H1 (cell line): ENCODE data around the gene SRGAP2C. TPM values are rescaled to one million over a fixed set of nuclear protein-coding genes. Genes with fewer than 3 reads are reported as not detected.
"Not testable (repeated sequence)": the region's sequence is repeated elsewhere in the genome, so short reads cannot be mapped to it uniquely, and the experiment has no call there.

Experiments used
- CTCF ChIA-PET: fragments of 300-600 bp; sonication (Branson Sonifier 250); formaldehyde crosslinking; loops from one replicate; lab custom pipeline; 2021; ENCODE audit not compliant: partially characterized antibody; lab: Charles Lee
- POLR2A ChIA-PET: fragments of 300-600 bp; sonication (Branson Sonifier 250); formaldehyde crosslinking; loops from one replicate; lab custom pipeline; 2021; ENCODE audit warnings: inconsistent platforms; ENCODE audit not compliant: partially characterized antibody; lab: Charles Lee
- DNase-seq, 2 experiments: peaks; one replicate each; pipeline versions ENCODE4 v3.0.0 to v3.0.0-alpha.2; 2010 to 2022; ENCODE audit warnings: low spot score in 2 of 2, low read depth in 1 of 2, mixed read lengths in 1 of 2
- FAIRE-seq: peaks from 2 replicates; lab custom pipeline; 2011; peaks lifted over from hg19 to GRCh38; lab: Jason Lieb, UNC
- H2AFZ ChIP-seq: 2 replicates; pipeline ENCODE4 v1.8.1; 2012; ENCODE audit warnings: low read length, inconsistent platforms
- H2AK5ac ChIP-seq: 2 replicates; pipeline ENCODE4 v1.6.1; 2013; ENCODE audit warnings: low read depth, low read length
- H2BK120ac ChIP-seq: replicated peaks from 2 replicates; pipeline ENCODE3; 2013; ENCODE audit warnings: low read depth, low read length, inconsistent platforms
- H2BK12ac ChIP-seq: 2 replicates; pipeline ENCODE4 v1.6.1; 2013; ENCODE audit warnings: low read depth, low read length
- H2BK15ac ChIP-seq: 2 replicates; pipeline ENCODE4 v1.6.1; 2013; ENCODE audit warnings: low read length
- H2BK20ac ChIP-seq: 2 replicates; pipeline ENCODE4 v1.6.1; 2013; ENCODE audit warnings: low read length
- H2BK5ac ChIP-seq: 2 replicates; pipeline ENCODE4 v1.6.1; 2013; ENCODE audit warnings: low read depth, low read length
- H3K14ac ChIP-seq: 2 replicates; pipeline ENCODE4 v1.6.1; 2013; ENCODE audit warnings: inconsistent platforms; ENCODE audit not compliant: insufficient read length
- H3K18ac ChIP-seq: 2 replicates; pipeline ENCODE4 v1.6.1; 2013; ENCODE audit warnings: low read length; ENCODE audit errors: extremely low read depth
- H3K23ac ChIP-seq: 2 replicates; pipeline ENCODE4 v1.6.1; 2013; ENCODE audit warnings: inconsistent platforms; ENCODE audit not compliant: insufficient read length
- H3K23me2 ChIP-seq: 2 replicates; pipeline ENCODE4 v1.6.1; 2013; ENCODE audit warnings: low read depth, low read length
- H3K27ac ChIP-seq: 2 replicates; pipeline ENCODE4 v1.6.1; 2011; ENCODE audit warnings: low read depth, low read length, inconsistent platforms
- H3K27me3 ChIP-seq, 4 experiments: replicated peaks in 1 of 4; 1 replicate in 1 of 4; 2 replicates in 3 of 4; pipeline versions ENCODE4 v1.6.1 to v1.8.1; 2011 to 2013; ENCODE audit warnings: low read length in 3 of 4, mild to moderate bottlenecking in 3 of 4, inconsistent platforms in 2 of 4, mixed read lengths in 2 of 4, moderate library complexity in 1 of 4; ENCODE audit not compliant: control insufficient read depth in 3 of 4, insufficient read depth in 3 of 4; ENCODE audit errors: extremely low read depth in 1 of 4
- H3K36me3 ChIP-seq, 4 experiments: 2 replicates each; pipeline versions ENCODE4 v1.6.1 to v1.8.1; 2011 to 2013; ENCODE audit warnings: mild to moderate bottlenecking in 4 of 4, low read length in 3 of 4, moderate library complexity in 2 of 4, control low read depth in 1 of 4, inconsistent platforms in 1 of 4; ENCODE audit not compliant: insufficient read depth in 4 of 4, control insufficient read depth in 2 of 4
- H3K4ac ChIP-seq: replicated peaks from 2 replicates; pipeline ENCODE3; 2013; ENCODE audit warnings: low read length, low read depth, mixed read lengths, inconsistent platforms; ENCODE audit not compliant: insufficient read length
- H3K4me1 ChIP-seq, 4 experiments: replicated peaks in 1 of 4; 1 replicate in 1 of 4; 2 replicates in 3 of 4; pipeline versions ENCODE4 v1.6.1 to v1.8.1; 2011 to 2013; ENCODE audit warnings: low read length in 3 of 4, inconsistent platforms in 2 of 4, mixed read lengths in 1 of 4; ENCODE audit not compliant: insufficient read depth in 4 of 4, control insufficient read depth in 3 of 4
- H3K4me2 ChIP-seq, 2 experiments: 2 replicates each; pipeline versions ENCODE4 v1.6.1 to v1.8.1; 2011 to 2013; ENCODE audit warnings: low read depth in 2 of 2, low read length in 2 of 2, control low read depth in 1 of 2, inconsistent platforms in 1 of 2, mild to moderate bottlenecking in 1 of 2; ENCODE audit not compliant: insufficient read depth in 1 of 2
- H3K4me3 ChIP-seq, 4 experiments: fragments of 200-600, 300-600 bp in 1 of 4; sonication (generic), shearing (Covaris generic), sonication (Bioruptor Twin) in 1 of 4; 2 replicates each; pipeline versions ENCODE4 v1.5.1 to v1.8.1; 2011 to 2016; ENCODE audit warnings: low read length in 4 of 4, low read depth in 3 of 4, control low read depth in 2 of 4, inconsistent platforms in 2 of 4, mild to moderate bottlenecking in 2 of 4, mixed read lengths in 1 of 4, moderate library complexity in 1 of 4; ENCODE audit not compliant: insufficient read depth in 2 of 4; ENCODE audit errors: extremely low read depth in 1 of 4
- H3K56ac ChIP-seq: replicated peaks from 2 replicates; pipeline ENCODE3; 2013; ENCODE audit warnings: low read depth, mild to moderate bottlenecking, mixed read lengths, low read length, inconsistent platforms; ENCODE audit not compliant: insufficient read length
- H3K79me1 ChIP-seq: 2 replicates; pipeline ENCODE4 v1.6.1; 2013; ENCODE audit warnings: low read depth, low read length, control low read depth
- H3K79me2 ChIP-seq, 2 experiments: 2 replicates each; pipeline versions ENCODE4 v1.6.1 to v1.8.1; 2012 to 2013; ENCODE audit warnings: low read length in 2 of 2, mild to moderate bottlenecking in 2 of 2, inconsistent platforms in 1 of 2; ENCODE audit not compliant: insufficient read depth in 2 of 2, control insufficient read depth in 1 of 2
- H3K9ac ChIP-seq, 4 experiments: replicated peaks in 1 of 4; 1 replicate in 1 of 4; 2 replicates in 3 of 4; pipeline versions ENCODE4 v1.6.1 to v1.8.1; 2011 to 2013; ENCODE audit warnings: low read depth in 3 of 4, low read length in 3 of 4, control low read depth in 2 of 4, mild to moderate bottlenecking in 2 of 4, moderate library complexity in 2 of 4, inconsistent platforms in 1 of 4; ENCODE audit errors: extremely low read depth in 1 of 4
- H3K9me3 ChIP-seq, 2 experiments: 2 replicates each; pipeline versions ENCODE4 v1.6.1 to v1.8.1; 2012 to 2013; ENCODE audit warnings: mild to moderate bottlenecking in 2 of 2, moderate library complexity in 2 of 2, control low read depth in 1 of 2, inconsistent platforms in 1 of 2, low read depth in 1 of 2, low read length in 1 of 2, mixed read lengths in 1 of 2; ENCODE audit not compliant: insufficient read depth in 2 of 2
- H4K20me1 ChIP-seq, 2 experiments: replicated peaks in 1 of 2; 2 replicates each; pipeline versions ENCODE3 to v1.8.1; 2011 to 2013; ENCODE audit warnings: inconsistent platforms in 2 of 2, low read length in 2 of 2, mild to moderate bottlenecking in 1 of 2; ENCODE audit not compliant: insufficient read depth in 2 of 2, control insufficient read depth in 1 of 2
- H4K5ac ChIP-seq: 2 replicates; pipeline ENCODE4 v1.6.1; 2013; ENCODE audit warnings: low read length, low read depth, mixed read lengths, inconsistent platforms; ENCODE audit not compliant: insufficient read length
- H4K8ac ChIP-seq: 2 replicates; pipeline ENCODE4 v1.8.0; 2013; ENCODE audit warnings: mild to moderate bottlenecking, moderate library complexity, low read length, inconsistent platforms; ENCODE audit not compliant: insufficient read depth; ENCODE audit errors: extremely low read depth
- H4K91ac ChIP-seq: replicated peaks from 2 replicates; pipeline ENCODE3; 2013; ENCODE audit warnings: low read length, mixed read lengths, inconsistent platforms; ENCODE audit not compliant: insufficient read length
- WGBS, 2 experiments: shearing (Covaris generic) in 1 of 2; methylation state at CpG; one replicate each; pipeline versions ENCODE4 v1.1.6 to v1.1.7; 2013 to 2015; ENCODE audit warnings: low lambda C conversion rate in 2 of 2, mixed read lengths in 2 of 2, inconsistent platforms in 1 of 2, low coverage in 1 of 2, missing lambda C conversion rate in 1 of 2; ENCODE audit not compliant: insufficient replicate concordance in 2 of 2, insufficient coverage in 1 of 2, insufficient read length in 1 of 2; ENCODE audit errors: extremely low coverage in 1 of 2, missing lambda C conversion rate in 1 of 2; 5-methylcytosine and 5-hydroxymethylcytosine counted together
- polyA plus RNA-seq, 7 experiments: library from polyadenylated mRNA; depleted of rRNA in 3 of 7; stranded (reverse) in 5 of 7; unstranded in 2 of 7; fragments of >200 nt in 5 of 7; fragments of 200-250 nt in 2 of 7; gene quantifications; 1 replicate in 5 of 7; 2 replicates in 1 of 7; 4 replicates in 1 of 7; pipeline versions ENCODE4 v1.2.1 to v1.2.3, GENCODE V29; 2011 to 2013; ENCODE audit warnings: missing spikeins in 2 of 7, mixed read lengths in 2 of 7
- total RNA-seq: library from RNA; stranded (reverse); fragmentation: NEBNext Ultra II Directional; extraction: Animal tissue kit (Norgen Biotek cat#: 25700); gene quantifications from 2 replicates; pipeline ENCODE4 v1.2.1, GENCODE V29; 2021

The SRGAP2C gene
- total and polyA plus RNA-seq, 2 of the 8 experiments (the other 6 are each of a cell fraction or from before 2014, with no cell fraction given) = 2.5 to 25.2 TPM

- H3K4me1 ChIP-seq, H3K56ac ChIP-seq, H3K9me3 ChIP-seq, CTCF ChIA-PET, H2BK12ac ChIP-seq, H3K4me2 ChIP-seq, H2AFZ ChIP-seq, H3K9ac ChIP-seq, H4K91ac ChIP-seq, H3K36me3 ChIP-seq, H2BK15ac ChIP-seq, H3K27ac ChIP-seq, H4K8ac ChIP-seq, H2BK120ac ChIP-seq, POLR2A ChIA-PET, H3K4me3 ChIP-seq, H4K20me1 ChIP-seq, H3K18ac ChIP-seq, DNase-seq, H2AK5ac ChIP-seq, H3K4ac ChIP-seq, H2BK20ac ChIP-seq, FAIRE-seq, H3K23me2 ChIP-seq, H4K5ac ChIP-seq, H3K14ac ChIP-seq, H3K23ac ChIP-seq, H2BK5ac ChIP-seq, H3K79me1 ChIP-seq, H3K27me3 ChIP-seq, H3K79me2 ChIP-seq: not testable (repeated sequence)
- 83% methylated on average over 2 of the region's 4 CpGs; no CpG with 5 or more reads in 1 of the 2 experiments for WGBS, 2 experiments
Measured at GRCh38 chr1:121271143-121271715, 86.5 kb downstream of the SRGAP2C start.

- H3K4ac ChIP-seq, H3K27ac ChIP-seq, H2BK12ac ChIP-seq, CTCF ChIA-PET, H3K4me3 ChIP-seq, FAIRE-seq, DNase-seq, H3K56ac ChIP-seq, H3K9me3 ChIP-seq, H3K18ac ChIP-seq, H3K4me2 ChIP-seq, H3K23ac ChIP-seq, H2AFZ ChIP-seq, H4K5ac ChIP-seq, H2BK120ac ChIP-seq, H3K9ac ChIP-seq, H3K79me1 ChIP-seq, H2AK5ac ChIP-seq, H3K79me2 ChIP-seq, POLR2A ChIA-PET, H2BK15ac ChIP-seq, H4K8ac ChIP-seq, H4K20me1 ChIP-seq, H2BK20ac ChIP-seq, H3K27me3 ChIP-seq, H3K36me3 ChIP-seq, H4K91ac ChIP-seq, H3K23me2 ChIP-seq, H2BK5ac ChIP-seq, H3K4me1 ChIP-seq, H3K14ac ChIP-seq: not testable (repeated sequence)
- WGBS, 2 experiments = 75% methylated on average over 2 of the region's 2 CpGs; no CpG with 5 or more reads in 1 of the 2 experiments
Measured at GRCh38 chr1:121275435-121275834, 90.7 kb downstream of the SRGAP2C start.
